ENCODE measurements around the gene SETD5. TPM values are rescaled to one million over a fixed set of nuclear protein-coding genes. Genes with fewer than 3 reads are reported as not detected.
A peak's percentile ranks its signal among the peaks of the same experiment; 100 is the strongest.

Gene SETD5, protein sequence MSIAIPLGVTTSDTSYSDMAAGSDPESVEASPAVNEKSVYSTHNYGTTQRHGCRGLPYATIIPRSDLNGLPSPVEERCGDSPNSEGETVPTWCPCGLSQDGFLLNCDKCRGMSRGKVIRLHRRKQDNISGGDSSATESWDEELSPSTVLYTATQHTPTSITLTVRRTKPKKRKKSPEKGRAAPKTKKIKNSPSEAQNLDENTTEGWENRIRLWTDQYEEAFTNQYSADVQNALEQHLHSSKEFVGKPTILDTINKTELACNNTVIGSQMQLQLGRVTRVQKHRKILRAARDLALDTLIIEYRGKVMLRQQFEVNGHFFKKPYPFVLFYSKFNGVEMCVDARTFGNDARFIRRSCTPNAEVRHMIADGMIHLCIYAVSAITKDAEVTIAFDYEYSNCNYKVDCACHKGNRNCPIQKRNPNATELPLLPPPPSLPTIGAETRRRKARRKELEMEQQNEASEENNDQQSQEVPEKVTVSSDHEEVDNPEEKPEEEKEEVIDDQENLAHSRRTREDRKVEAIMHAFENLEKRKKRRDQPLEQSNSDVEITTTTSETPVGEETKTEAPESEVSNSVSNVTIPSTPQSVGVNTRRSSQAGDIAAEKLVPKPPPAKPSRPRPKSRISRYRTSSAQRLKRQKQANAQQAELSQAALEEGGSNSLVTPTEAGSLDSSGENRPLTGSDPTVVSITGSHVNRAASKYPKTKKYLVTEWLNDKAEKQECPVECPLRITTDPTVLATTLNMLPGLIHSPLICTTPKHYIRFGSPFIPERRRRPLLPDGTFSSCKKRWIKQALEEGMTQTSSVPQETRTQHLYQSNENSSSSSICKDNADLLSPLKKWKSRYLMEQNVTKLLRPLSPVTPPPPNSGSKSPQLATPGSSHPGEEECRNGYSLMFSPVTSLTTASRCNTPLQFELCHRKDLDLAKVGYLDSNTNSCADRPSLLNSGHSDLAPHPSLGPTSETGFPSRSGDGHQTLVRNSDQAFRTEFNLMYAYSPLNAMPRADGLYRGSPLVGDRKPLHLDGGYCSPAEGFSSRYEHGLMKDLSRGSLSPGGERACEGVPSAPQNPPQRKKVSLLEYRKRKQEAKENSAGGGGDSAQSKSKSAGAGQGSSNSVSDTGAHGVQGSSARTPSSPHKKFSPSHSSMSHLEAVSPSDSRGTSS (N-terminal part only)
- total RNA-seq, result 146 and 148 TPM in 2 replicates

DNA sequence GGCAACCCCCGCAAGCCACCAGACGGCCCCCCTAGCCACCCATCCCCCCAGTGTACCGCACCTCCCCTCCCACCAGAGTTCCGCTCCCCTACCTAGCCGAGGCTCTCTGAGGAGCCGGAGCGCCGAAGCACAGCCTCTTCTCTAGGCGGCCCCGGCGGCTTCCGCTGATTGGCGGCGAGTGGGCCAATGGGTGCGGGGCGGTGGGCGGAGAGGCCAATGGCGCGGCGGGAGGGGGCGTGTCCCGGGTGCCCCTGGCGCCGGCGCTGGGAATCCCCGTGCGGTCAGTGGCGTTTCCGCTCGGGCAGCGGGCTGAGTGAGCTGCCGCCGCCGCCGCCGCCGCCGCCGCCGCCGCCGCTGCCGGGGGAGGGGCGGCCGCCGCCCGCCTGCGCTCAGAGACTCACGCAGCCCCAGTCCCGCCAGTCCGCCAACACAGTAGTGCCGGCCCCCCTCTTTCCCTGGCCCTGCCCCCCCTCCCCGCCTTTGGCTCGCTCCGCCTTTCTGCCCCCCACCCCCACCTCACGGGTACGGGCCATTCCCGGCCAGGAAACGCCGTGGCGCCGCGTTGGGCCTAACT, at the start of gene SETD5:
Gene SETD5, plus strand, starts transcription at position 284 of the 574 bp plus-strand sequence. CDS start 31,324 bp downstream, outside the sequence.
- Mint-ChIP-seq H3K27ac (peak within 1 kb of the TSS; percentile 100), H3K9me3 (no peaks in the 10 kb centered on the region), H3K27me3 (ENCODE audit: low read depth) (no peaks in the 10 kb centered on the region), H3K4me1 (ENCODE audit: low read depth) (peaks cover 56% of the 10 kb centered on the region), H3K4me3 (ENCODE audit: low read depth) (peak within 1 kb of the TSS; percentile 100), H3K36me3 (ENCODE audit: low read depth) (peaks cover 59% of the 10 kb centered on the region)
- intact Hi-C loops (cut with micrococcal nuclease), result loop anchor here (1.0 to 5.0 kb wide), 7 partner anchors 55 to 589 kb away; partner anchors contain the start of genes ARPC4, EMC3, JAGN1 and MTMR14
- DNase-seq (ENCODE audit: low spot score), result peak; percentile 99

DNA sequence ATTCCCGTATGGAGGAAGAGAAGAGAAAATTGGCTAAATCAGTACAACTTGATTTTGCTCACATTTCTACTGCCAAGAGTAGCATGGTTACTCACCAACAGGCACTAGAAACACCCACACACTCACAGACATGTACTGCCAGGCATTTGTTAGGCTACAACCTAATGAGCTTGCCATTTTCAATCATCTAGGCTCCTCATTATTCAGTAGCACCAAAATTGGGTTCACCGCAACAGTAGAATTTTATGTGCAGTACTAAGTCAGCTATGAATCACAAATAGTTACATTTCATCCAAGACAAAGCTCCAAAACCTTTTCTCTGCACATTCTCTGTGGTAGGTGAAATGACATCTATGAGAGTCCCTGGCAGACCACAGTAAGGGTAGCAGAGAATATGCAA, 49.5 kb upstream of the SETD5 start:
- H3K9me3 Mint-ChIP-seq, result no peaks in the 10 kb centered on the region
- H3K27me3 Mint-ChIP-seq (ENCODE audit: low read depth), result no peaks in the 10 kb centered on the region
- intact Hi-C loops (cut with micrococcal nuclease), result no loop called here
- peaks cover under 1% of the 10 kb centered on the region for H3K4me1 Mint-ChIP-seq (ENCODE audit: low read depth)
- no peak for DNase-seq (ENCODE audit: low spot score)
- H3K27ac Mint-ChIP-seq, result no peak overlapping the region
- no peak overlapping the region for H3K4me3 Mint-ChIP-seq (ENCODE audit: low read depth)
- no peaks in the 10 kb centered on the region for H3K36me3 Mint-ChIP-seq (ENCODE audit: low read depth)

DNA sequence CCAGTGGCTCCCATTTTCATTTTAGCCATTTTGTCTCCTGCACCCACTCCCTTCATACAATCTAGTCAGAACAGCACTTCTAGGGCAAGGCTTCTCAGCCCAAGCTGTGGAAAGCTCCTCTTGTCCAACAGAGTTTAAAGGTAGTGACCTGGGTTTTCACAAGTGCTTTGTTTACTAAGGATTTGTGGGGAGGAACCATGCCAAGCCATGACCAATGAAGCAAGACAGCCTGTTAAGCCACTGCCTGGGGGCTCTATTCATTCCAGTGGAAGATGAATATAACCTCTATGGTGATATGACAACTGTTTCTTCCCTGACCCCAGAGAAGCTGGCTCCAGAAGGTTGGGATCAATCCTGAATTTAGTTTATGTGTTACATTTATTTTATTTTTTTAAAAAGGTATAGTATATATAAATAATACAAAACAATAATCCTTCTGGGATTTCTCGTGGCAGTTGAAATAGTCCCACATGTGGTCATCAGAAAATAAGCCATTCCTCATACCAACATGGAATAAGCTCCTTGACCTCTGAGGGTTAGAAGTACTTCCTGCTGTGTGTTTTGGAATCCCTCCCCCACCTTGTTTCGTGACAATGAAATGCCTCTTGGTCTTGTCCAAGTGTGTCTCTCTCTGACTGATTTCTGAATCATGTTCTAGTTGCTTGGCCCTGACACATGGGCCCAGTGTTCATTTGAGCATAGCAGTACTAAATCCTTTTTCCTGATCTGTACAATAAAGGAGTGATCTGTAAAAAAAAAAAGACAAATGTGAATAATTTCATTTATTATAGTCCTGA, 47.9 kb upstream of the SETD5 start:
- intact Hi-C loops (cut with micrococcal nuclease), result loop anchor here (5.0 kb wide), 1 partner anchor 303 kb away; no protein-coding TSS in a partner anchor

DNA sequence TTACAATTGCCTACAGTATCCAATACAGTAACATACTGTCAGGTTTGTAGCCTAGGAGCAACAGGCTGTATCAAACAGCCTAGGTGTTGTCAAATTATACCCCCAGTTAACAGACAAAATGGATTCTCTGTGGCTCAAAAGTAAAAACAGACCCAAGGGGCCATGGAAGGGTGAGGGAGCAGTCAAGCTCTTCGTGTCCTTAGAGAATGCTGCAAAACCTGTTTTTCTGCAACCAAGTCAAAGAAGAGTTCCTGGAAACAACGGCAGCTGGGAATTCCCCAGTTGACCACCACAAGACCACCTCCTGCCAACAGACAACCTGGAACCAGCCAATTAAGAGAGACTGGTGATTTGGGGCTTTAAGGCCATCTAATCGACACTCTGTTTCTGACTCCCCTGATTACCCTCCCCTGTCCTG, 45.7 kb upstream of the SETD5 start:
- Mint-ChIP-seq H3K27me3 (ENCODE audit: low read depth) (no peaks in the 10 kb centered on the region), H3K36me3 (ENCODE audit: low read depth) (no peaks in the 10 kb centered on the region), H3K27ac (no peak overlapping the region), H3K4me1 (ENCODE audit: low read depth) (peaks cover 23% of the 10 kb centered on the region), H3K9me3 (no peaks in the 10 kb centered on the region), H3K4me3 (ENCODE audit: low read depth) (no peak overlapping the region)
- no peak for DNase-seq (ENCODE audit: low spot score)
- intact Hi-C loops (cut with micrococcal nuclease), result loop anchor here (2.0 to 5.0 kb wide), 2 partner anchors 151 to 301 kb away; no protein-coding TSS in a partner anchor

More for the DNA sequence above, 47.9 kb upstream of the SETD5 start:
- no peak for DNase-seq (ENCODE audit: low spot score)
- no peaks in the 10 kb centered on the region for H3K36me3 Mint-ChIP-seq (ENCODE audit: low read depth)
- peaks cover 13% of the 10 kb centered on the region for H3K4me1 Mint-ChIP-seq (ENCODE audit: low read depth)
- no peak overlapping the region for H3K4me3 Mint-ChIP-seq (ENCODE audit: low read depth)
- H3K27ac Mint-ChIP-seq, result no peak overlapping the region
- no peaks in the 10 kb centered on the region for H3K27me3 Mint-ChIP-seq (ENCODE audit: low read depth)
- H3K9me3 Mint-ChIP-seq, result no peaks in the 10 kb centered on the region

DNA sequence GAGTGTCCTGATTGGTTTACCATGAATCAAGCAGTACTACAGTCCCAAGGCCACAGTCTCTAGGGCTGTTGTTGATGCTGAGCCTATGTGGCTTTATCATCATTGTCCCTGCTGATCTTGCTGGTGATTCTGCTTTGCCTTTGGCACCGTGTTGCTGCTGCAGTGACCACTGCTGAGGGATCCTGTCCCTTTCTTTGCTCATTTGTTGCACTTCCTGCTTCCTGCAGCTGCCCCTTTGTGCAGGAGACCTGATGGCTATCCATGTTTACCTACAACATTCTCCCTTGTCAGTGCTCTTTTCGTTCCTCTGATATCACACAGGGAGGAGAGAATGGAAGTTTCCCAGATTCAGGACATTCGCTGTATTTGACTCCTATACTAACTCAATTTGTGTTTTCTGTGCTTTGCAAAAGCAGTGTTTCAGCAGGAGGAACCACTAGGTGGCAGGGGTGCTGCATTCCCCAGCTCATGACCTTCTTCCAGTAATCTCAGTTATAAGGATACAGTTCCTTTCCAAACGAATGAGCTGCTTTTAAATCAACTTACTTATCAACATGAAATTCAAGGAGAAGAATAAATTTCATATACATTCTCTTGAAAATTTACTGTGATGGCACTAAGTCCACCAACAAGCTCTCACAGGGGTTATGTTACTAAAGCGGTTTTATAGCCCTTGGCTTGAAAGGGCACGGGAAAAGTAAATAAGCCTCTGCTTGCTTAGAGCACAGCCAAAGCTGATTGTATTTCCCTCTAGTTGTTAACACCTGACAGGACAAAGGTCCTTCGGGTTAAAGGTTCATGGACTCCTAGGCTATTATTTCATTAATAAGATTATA, 44.3 kb upstream of the SETD5 start:
- Mint-ChIP-seq H3K36me3 (ENCODE audit: low read depth) (no peaks in the 10 kb centered on the region), H3K27ac (no peak overlapping the region), H3K9me3 (no peaks in the 10 kb centered on the region), H3K4me3 (ENCODE audit: low read depth) (no peak overlapping the region), H3K4me1 (ENCODE audit: low read depth) (peaks cover 23% of the 10 kb centered on the region), H3K27me3 (ENCODE audit: low read depth) (no peaks in the 10 kb centered on the region)
- DNase-seq (ENCODE audit: low spot score), result peak; percentile 34
- intact Hi-C loops (cut with micrococcal nuclease), result loop anchor here (1.0 to 5.0 kb wide), 4 partner anchors 9 to 299 kb away; no protein-coding TSS in a partner anchor

DNA sequence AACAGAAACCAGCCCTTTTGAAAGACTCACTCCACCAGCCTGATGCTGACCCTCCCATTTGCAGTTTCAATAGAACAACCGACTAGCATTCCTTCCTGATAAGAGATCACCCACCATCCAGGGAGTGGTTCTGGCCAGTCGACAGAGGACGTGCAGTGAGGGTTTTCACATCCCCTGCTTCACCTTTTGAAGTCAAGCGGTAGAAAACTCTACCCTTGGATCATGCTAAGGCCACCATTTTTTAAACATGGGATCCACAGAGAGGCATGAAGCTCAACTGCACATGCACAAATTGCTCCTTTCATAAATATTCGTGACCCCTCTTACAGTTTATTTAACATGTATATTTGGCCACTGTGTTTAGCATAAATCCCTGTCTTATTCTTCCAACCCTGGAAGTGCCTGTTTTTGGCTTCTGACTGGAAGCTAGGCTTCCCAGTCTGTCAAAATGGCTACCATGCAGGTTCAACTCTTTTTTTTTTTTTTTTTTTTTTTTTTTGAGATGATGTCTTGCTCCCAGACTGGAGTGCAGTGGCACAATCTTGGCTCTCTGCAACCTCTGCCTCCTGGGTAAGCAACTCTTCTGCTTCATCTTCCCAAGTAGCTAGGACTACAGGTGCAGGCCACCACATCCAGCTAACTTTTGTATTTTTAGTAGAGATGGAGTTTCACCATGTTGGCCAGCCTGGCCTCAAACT, 35.6 kb upstream of the SETD5 start:
- DNase-seq (ENCODE audit: low spot score), result no peak
- no peaks in the 10 kb centered on the region for H3K9me3 Mint-ChIP-seq
- H3K27me3 Mint-ChIP-seq (ENCODE audit: low read depth), result no peaks in the 10 kb centered on the region
- no peak overlapping the region for H3K4me3 Mint-ChIP-seq (ENCODE audit: low read depth)
- H3K36me3 Mint-ChIP-seq (ENCODE audit: low read depth), result peaks cover 33% of the 10 kb centered on the region
- intact Hi-C loops (cut with micrococcal nuclease), result loop anchor here (1.0 to 2.0 kb wide), 3 partner anchors 9 to 399 kb away; partner anchors contain the start of gene RAD18
- H3K27ac Mint-ChIP-seq, result no peak overlapping the region
- peaks cover 19% of the 10 kb centered on the region for H3K4me1 Mint-ChIP-seq (ENCODE audit: low read depth)

DNA sequence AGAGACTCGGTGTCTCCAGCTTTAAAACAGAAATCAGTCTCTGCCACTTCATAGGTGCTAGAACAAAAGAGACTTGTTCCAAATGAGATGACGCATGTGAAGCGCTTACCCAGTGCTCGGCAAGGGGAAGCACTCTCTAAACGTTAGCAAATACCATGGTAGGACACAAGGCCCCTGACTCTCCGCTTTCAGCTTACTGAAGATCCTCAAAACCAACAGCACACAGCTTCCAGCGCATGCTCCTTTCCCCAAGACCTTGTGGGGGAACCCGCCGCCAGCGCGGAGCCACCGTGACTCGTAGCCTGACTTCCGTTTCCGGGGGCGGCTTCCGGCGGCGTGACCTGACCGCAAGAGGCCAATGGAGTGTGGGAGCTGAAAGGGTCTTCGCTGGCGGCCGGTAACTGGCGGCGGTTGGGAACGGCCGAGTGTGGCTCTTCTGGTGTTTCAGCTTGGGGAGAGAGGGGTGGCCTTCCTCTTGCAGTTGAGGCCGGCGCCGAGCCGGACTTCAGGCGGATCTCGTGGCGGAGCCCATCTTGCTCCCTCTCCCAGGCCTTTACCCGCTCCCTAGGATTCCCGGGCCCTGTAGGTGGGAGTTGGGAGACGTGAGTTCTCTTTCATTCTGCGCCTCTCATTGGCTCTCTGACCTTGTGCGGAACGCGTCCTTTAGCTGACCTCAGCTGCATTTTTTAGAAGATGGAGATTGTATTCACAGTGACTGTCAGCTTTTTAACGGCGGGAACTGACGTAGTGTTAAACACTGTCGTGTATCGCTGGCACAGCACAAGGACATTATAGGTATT, 34.5 kb upstream of the SETD5 start, which contains the start of gene THUMPD3:
Gene THUMPD3, plus strand, starts transcription at position 324 of the 800 bp plus-strand sequence. CDS start 2,015 bp downstream, outside the sequence.
- Mint-ChIP-seq H3K4me3 (ENCODE audit: low read depth) (peak within 1 kb of the TSS; percentile 98), H3K9me3 (no peaks in the 10 kb centered on the region), H3K36me3 (ENCODE audit: low read depth) (peaks cover 35% of the 10 kb centered on the region), H3K27me3 (ENCODE audit: low read depth) (no peaks in the 10 kb centered on the region), H3K27ac (peak within 1 kb of the TSS; percentile 99), H3K4me1 (ENCODE audit: low read depth) (peaks cover 19% of the 10 kb centered on the region)
- intact Hi-C loops (cut with micrococcal nuclease), result loop anchor here (1.0 to 2.0 kb wide), 3 partner anchors 10 to 400 kb away; partner anchors contain the start of gene RAD18
- peak; percentile 89 for DNase-seq (ENCODE audit: low spot score)

DNA sequence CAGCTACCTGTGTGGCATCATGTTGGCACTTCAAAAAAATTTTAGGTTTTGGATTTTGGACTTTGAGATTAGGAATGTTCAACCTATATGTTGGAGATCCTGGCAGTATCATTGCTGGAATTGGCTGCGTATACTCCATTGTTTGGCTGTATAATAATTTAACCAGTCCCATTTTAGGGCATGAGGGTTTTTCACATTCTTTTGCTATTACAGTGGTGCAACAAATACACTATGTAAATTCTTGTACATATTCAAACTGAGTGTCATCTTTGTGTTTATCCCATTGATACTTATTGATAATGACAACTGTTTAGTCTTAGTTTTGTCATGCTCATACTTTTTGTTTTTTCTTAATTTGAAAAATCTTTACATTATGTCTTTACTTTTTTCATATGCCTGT, 27.9 kb upstream of the SETD5 start:
- H3K9me3 Mint-ChIP-seq, result no peaks in the 10 kb centered on the region
- no peak overlapping the region for H3K4me3 Mint-ChIP-seq (ENCODE audit: low read depth)
- H3K27me3 Mint-ChIP-seq (ENCODE audit: low read depth), result no peaks in the 10 kb centered on the region
- no peak overlapping the region for H3K27ac Mint-ChIP-seq
- peaks cover 31% of the 10 kb centered on the region for H3K4me1 Mint-ChIP-seq (ENCODE audit: low read depth)
- peaks cover 76% of the 10 kb centered on the region for H3K36me3 Mint-ChIP-seq (ENCODE audit: low read depth)
- intact Hi-C loops (cut with micrococcal nuclease), result no loop called here
- DNase-seq (ENCODE audit: low spot score), result no peak

DNA sequence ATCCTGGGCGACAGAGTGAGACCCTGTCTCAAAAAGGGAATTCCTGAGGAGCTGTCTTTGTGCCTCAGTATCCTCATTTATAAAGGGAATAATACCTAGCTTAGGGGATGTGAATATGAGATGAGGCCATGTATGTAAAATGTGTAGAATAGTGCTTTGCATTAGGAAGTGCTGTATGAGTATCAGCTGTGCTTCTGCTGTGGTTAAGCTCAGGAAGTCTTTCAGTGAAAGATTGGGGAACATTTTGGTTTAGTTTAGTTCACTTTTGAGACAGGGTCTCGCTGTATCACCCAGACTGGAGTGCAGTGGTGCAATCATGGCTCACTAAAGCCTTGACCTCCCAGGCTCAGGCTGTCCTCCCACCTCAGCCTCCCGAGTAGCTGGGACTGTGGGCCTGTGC, 23.9 kb upstream of the SETD5 start:
- intact Hi-C loops (cut with micrococcal nuclease), result no loop called here
- DNase-seq (ENCODE audit: low spot score), result no peak
- H3K9me3 Mint-ChIP-seq, result no peaks in the 10 kb centered on the region
- H3K4me1 Mint-ChIP-seq (ENCODE audit: low read depth), result peaks cover 26% of the 10 kb centered on the region
- no peak overlapping the region for H3K4me3 Mint-ChIP-seq (ENCODE audit: low read depth)
- no peaks in the 10 kb centered on the region for H3K27me3 Mint-ChIP-seq (ENCODE audit: low read depth)
- no peak overlapping the region for H3K27ac Mint-ChIP-seq
- peaks cover 88% of the 10 kb centered on the region for H3K36me3 Mint-ChIP-seq (ENCODE audit: low read depth)

DNA sequence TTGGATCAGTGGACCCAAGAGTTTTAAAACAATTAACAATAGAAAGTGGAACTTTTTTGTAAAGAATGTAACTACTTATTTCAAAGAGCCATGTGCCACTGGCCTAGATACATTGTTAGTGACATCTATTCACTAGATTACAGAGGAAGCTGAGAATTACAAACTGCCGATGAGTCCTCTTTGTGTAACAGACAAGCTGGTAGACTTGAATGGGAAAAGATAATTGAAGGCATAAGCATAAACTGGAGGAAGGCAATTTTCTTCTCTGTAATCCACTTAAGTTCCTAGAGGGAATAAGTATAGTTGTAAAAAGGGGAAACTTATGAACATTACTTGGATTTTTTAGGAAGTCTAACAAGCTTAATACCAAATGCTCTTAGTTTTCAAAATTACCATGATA, 19.4 kb upstream of the SETD5 start:
- H3K27ac Mint-ChIP-seq, result no peak overlapping the region
- no peak for DNase-seq (ENCODE audit: low spot score)
- H3K4me3 Mint-ChIP-seq (ENCODE audit: low read depth), result no peak overlapping the region
- no peaks in the 10 kb centered on the region for H3K9me3 Mint-ChIP-seq
- H3K36me3 Mint-ChIP-seq (ENCODE audit: low read depth), result peaks cover 77% of the 10 kb centered on the region
- peaks cover 23% of the 10 kb centered on the region for H3K4me1 Mint-ChIP-seq (ENCODE audit: low read depth)
- H3K27me3 Mint-ChIP-seq (ENCODE audit: low read depth), result no peaks in the 10 kb centered on the region
- intact Hi-C loops (cut with micrococcal nuclease), result no loop called here
